ENCODE measurements around the gene CCDC134. TPM values are rescaled to one million over a fixed set of nuclear protein-coding genes. Genes with fewer than 3 reads are reported as not detected.

CCDC134 gene
- total and polyA plus RNA-seq, 2 experiments from 2014 or later, result 4.1 to 7.2 TPM

- Histone ChIP-seq H3K4me2 (peak overlapping the region; percentile 60), H3K4me3 (no peak overlapping the region), H3K27ac (peak overlapping the region; percentile 92), H3K9me3 (ENCODE audit: low read depth) (no peaks in the 10 kb centered on the region), H3K4me1 (ENCODE audit: insufficient read depth) (peaks cover 73% of the 10 kb centered on the region), H3K9me2 (replicated peaks; ENCODE audit: insufficient read depth) (no peaks in the 10 kb centered on the region), H2AFZ (no peak overlapping the region), H3K27me3 (no peaks in the 10 kb centered on the region), H4K20me1 (ENCODE audit: insufficient read depth, poor library complexity, severe bottlenecking) (peaks cover 85% of the 10 kb centered on the region), H3K36me3 (replicated peaks; ENCODE audit: insufficient read depth, low read depth) (no peaks in the 10 kb centered on the region), H3K79me2 (peaks cover 100% of the 10 kb centered on the region)
- no peak for DNase-seq (ENCODE audit: low spot score)
- TF ChIP-seq EZH2 (IDR thresholded peaks at IDR 0.05; ENCODE audit: borderline replicate concordance), result no peak
- no peak for TF ChIP-seq CTCF (IDR thresholded peaks at IDR 0.05; ENCODE audit: poor library complexity)
- no peak for TF ChIP-seq EZH2phosphoT487 (IDR thresholded peaks at IDR 0.05; ENCODE audit: low read depth, severe bottlenecking, unreplicated experiment)
- WGBS (ENCODE audit: low lambda C conversion rate, missing lambda C conversion rate), result 62% methylated on average over 10 of the region's 10 CpGs
These were observed 45.9 kb downstream of the CCDC134 start for GRCh38 chr22:41846268-41846987.

GRCh38 chr22:41847300-41847699 lies 46.8 kb downstream of the CCDC134 start:
- Histone ChIP-seq H3K79me2 (peaks cover 100% of the 10 kb centered on the region), H3K4me1 (ENCODE audit: insufficient read depth) (peaks cover 65% of the 10 kb centered on the region), H3K27ac (peak overlapping the region; percentile 92), H3K4me3 (no peak overlapping the region), H3K9me2 (replicated peaks; ENCODE audit: insufficient read depth) (no peaks in the 10 kb centered on the region), H2AFZ (no peak overlapping the region), H3K36me3 (replicated peaks; ENCODE audit: insufficient read depth, low read depth) (no peaks in the 10 kb centered on the region), H4K20me1 (ENCODE audit: insufficient read depth, poor library complexity, severe bottlenecking) (peaks cover 80% of the 10 kb centered on the region), H3K27me3 (no peaks in the 10 kb centered on the region), H3K9me3 (ENCODE audit: low read depth) (no peaks in the 10 kb centered on the region), H3K4me2 (peak overlapping the region; percentile 60)
- 71% methylated on average over 2 of the region's 2 CpGs for WGBS (ENCODE audit: low lambda C conversion rate, missing lambda C conversion rate)
- DNase-seq (ENCODE audit: low spot score), result no peak
- TF ChIP-seq CTCF (IDR thresholded peaks at IDR 0.05; ENCODE audit: poor library complexity) (no peak), EZH2phosphoT487 (IDR thresholded peaks at IDR 0.05; ENCODE audit: low read depth, severe bottlenecking, unreplicated experiment) (no peak), EZH2 (IDR thresholded peaks at IDR 0.05; ENCODE audit: borderline replicate concordance) (no peak)

- H3K36me3 ChIP-seq (replicated peaks; ENCODE audit: insufficient read depth, low read depth), result no peaks in the 10 kb centered on the region
- no peaks in the 10 kb centered on the region for H3K9me2 ChIP-seq (replicated peaks; ENCODE audit: insufficient read depth)
- H3K9me3 ChIP-seq (ENCODE audit: low read depth), result no peaks in the 10 kb centered on the region
- no peak overlapping the region for H2AFZ ChIP-seq
- WGBS (ENCODE audit: low lambda C conversion rate, missing lambda C conversion rate), result 66% methylated on average over 5 of the region's 5 CpGs
- peak overlapping the region; percentile 46 for H3K4me2 ChIP-seq
- TF ChIP-seq CTCF (IDR thresholded peaks at IDR 0.05; ENCODE audit: poor library complexity) (peak; percentile 4), EZH2phosphoT487 (IDR thresholded peaks at IDR 0.05; ENCODE audit: low read depth, severe bottlenecking, unreplicated experiment) (no peak)
- peak overlapping the region; percentile 73 for H3K27ac ChIP-seq
- no peaks in the 10 kb centered on the region for H3K27me3 ChIP-seq
- no peak overlapping the region for H3K4me3 ChIP-seq
- H3K79me2 ChIP-seq, result peaks cover 100% of the 10 kb centered on the region
- peak; percentile 70 for DNase-seq (ENCODE audit: low spot score)
- peaks cover 54% of the 10 kb centered on the region for H3K4me1 ChIP-seq (ENCODE audit: insufficient read depth)
- peaks cover 82% of the 10 kb centered on the region for H4K20me1 ChIP-seq (ENCODE audit: insufficient read depth, poor library complexity, severe bottlenecking)
These were observed 48.0 kb downstream of the CCDC134 start for GRCh38 chr22:41848468-41848867.

Measured in hepatocyte (in vitro differentiated cells).